Stimulated activated CD8-positive, alpha-beta memory T cell treated with anti-CD3 and anti-CD28 coated beads, Interleukin-12 subunit alpha, Interleukin-12 subunit beta, amount 100 ng/mL, for 24 hours (primary cell): ENCODE data around the gene EVPL.
"Not testable (repeated sequence)": the region's sequence is repeated elsewhere in the genome, so short reads cannot be mapped to it uniquely, and the experiment has no call there.

Source experiments
- DNase-seq: peaks from one replicate; pipeline ENCODE4 v3.0.0-alpha.2; 2020; ENCODE audit errors: extremely low read depth

The EVPL gene

GRCh38 chr17:75996665-75997590 is 30.2 kb downstream of the EVPL start:
- no peak for DNase-seq

- no peak for DNase-seq
Observed at GRCh38 chr17:75995385-75995925, 31.7 kb downstream of the EVPL start.

- DNase-seq: no peak
Observed at GRCh38 chr17:75994802-75995370, 32.2 kb downstream of the EVPL start.

- DNase-seq: no peak
Observed at GRCh38 chr17:75991396-75991795, 35.7 kb downstream of the EVPL start.

DNA sequence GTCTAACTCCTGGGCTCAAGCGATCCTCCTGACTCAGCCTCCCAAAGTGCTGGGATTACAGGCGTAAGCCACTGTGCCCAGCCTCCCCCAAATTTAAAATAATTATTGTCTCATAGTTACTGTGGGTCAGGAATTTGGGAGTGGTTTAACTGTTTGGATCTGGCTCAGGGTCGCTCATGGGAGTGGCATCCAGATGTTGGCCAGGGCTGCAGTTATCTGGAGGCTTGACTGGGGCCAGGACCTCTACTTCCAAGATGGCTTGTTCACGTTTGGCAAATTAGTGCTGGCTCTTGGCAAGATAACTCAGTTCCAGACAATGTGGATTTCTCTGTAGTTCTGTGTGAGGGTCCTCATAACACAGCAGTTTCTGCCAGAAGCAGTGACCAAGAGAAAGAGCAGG is 40.1 kb downstream of the EVPL start:
- DNase-seq: no peak

GRCh38 chr17:75985986-75986385 is 41.1 kb downstream of the EVPL start:
- no peak for DNase-seq

DNA sequence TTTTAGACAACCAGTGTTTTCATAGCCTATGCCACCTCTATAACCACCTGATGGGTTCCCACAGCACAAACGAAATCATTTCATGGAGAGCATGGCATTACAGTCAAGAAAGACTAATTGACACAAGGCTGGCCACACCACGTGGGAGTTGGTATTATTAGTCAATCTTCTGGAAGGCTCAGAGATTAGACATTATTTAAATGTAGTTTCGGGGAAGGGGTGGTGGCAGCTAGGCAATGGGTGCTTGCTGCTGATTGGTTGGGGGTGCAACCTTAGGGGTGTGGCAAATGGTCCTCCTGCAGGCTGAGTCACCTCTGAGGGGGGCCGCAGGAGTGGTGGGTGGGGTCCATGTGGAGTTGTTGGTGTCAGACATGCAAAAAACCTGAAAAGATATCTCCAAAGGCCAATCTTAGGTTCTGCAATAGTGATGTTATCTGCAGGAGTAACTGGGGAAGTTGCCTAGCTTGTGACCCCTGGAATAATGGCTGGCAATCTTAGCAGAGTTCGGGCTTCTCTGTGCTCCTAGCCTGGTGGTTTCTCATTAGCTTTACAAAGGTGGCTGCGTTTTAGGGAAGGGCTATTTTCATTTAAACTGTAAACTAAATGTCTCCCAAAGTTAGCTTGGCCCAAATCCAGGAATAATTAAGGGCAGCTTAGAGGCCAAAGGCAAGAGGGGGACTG is 43.5 kb downstream of the EVPL start:
- no peak for DNase-seq

DNA sequence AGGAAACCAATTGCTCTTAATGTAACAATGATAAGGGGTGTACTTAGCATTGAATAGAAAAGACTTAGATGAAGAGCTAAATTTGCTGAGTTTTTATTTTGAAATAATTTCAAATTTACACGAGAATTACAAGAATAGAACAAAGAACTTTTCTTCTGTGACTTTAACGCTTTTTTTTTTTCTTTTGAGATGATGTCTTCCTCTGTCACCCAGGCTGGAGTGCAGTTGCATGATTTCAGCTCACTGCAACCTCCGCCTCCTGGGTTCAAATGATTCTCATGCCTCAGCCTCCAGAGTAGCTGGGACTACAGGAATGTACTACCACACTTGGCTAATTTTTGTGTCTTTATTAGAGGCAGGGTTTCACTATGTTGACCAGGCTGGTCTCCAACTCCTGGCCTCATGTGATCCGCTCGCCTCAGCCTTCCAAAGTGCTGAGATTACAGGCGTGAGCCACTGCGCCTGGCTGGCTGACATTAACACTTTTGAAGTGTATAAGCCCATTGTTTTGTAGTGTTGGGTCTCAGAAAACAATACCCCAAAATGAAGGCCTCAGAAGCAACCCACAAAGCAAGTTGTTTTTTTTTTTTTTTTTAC is 46.0 kb downstream of the EVPL start:
- no peak for DNase-seq

- no peak for DNase-seq
Observed at GRCh38 chr17:75980188-75981018, 46.7 kb downstream of the EVPL start.

GRCh38 chr17:75979705-75980187 is 47.4 kb downstream of the EVPL start:
- DNase-seq: no peak

GRCh38 chr17:75978938-75979704 is 48.0 kb downstream of the EVPL start, which contains the start of the genes ACOX1 and TEN1:
TSS of gene ACOX1 (minus strand) at chr17:75979166. CDS start at chr17:75979073, 93 bp downstream.
TSS of gene TEN1 (plus strand) at chr17:75979240. CDS start at chr17:75986193, 6,953 bp downstream.
- peak; percentile 94 for DNase-seq

DNA sequence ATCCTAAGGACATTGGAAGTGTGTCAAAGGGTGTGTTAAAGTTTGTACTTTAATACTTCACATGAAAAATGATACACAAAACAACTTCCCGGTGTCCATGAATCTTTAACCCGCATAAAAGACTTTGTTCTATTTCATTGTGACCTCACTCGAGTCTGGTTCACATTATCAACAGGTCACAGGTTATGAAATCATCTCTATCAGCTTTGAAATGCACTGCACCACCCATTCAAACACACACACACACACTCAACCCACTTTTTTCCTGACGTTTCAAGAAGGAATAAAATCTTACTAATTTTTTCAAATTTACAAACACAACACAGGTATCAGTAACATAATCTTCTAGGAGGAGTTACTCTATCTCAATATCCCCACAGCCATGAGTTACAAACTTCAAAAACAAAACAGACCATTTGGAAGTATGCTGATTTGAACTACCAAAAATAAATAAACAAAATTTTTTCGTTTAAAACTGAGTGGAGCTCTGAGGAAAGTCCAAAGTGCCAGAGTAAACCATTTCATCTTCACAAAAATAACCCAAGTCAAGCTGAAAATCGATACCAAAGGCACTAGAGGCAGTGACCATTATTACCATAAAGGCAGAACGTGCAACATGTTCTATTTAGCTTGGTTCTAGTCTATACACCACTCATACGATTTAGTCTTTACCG is 50.8 kb downstream of the EVPL start:
- no peak for DNase-seq

GRCh38 chr17:75975757-75976174 is 51.3 kb downstream of the EVPL start:
- no peak for DNase-seq

- DNase-seq: not testable (repeated sequence)
Observed at GRCh38 chr17:75975187-75975586, 51.9 kb downstream of the EVPL start.

- DNase-seq: no peak
Observed at GRCh38 chr17:75970626-75971025, 56.5 kb downstream of the EVPL start.

- no peak for DNase-seq
Observed at GRCh38 chr17:75970011-75970523, 57.0 kb downstream of the EVPL start.

- DNase-seq: not testable (repeated sequence)
Observed at GRCh38 chr17:75969044-75969443, 58.1 kb downstream of the EVPL start.

DNA sequence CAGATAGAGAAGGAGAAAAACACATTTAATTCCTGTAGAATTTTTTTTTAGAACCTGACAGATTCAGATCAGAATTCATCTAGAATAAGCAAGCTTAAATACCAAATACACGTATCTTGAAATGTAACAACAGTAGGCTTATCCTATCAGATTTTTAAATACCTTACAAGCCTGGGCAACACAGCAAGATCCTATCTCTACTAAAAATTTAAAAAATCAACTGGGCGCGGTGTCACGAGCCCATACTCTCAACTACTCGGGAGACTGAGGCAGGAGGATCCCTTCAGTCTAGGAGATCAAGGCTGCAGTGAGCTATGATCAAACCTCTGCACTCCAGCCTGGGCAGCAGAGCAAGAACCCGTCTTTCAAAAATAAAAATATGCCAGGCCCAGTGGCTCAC is 61.6 kb downstream of the EVPL start:
- DNase-seq: no peak
